Fibroblast of lung (primary cell): ENCODE data around the gene ZNF581. TPM values are rescaled to one million over a fixed set of nuclear protein-coding genes. Genes with fewer than 3 reads are reported as not detected.
A peak's percentile ranks its signal among the peaks of the same experiment; 100 is the strongest.

Experiments
- DNase-seq, 2 donors: peaks; one replicate each; pipeline versions ENCODE4 v3.0.0 to v3.0.0-alpha.2; 2010; ENCODE audit warnings: low read depth in 2 of 2
- H2AFZ ChIP-seq: 2 replicates; pipeline ENCODE4 v1.5.1; 2012; ENCODE audit warnings: low read length, control low read depth, inconsistent platforms
- H3K27ac ChIP-seq: 2 replicates; pipeline ENCODE4 v1.5.1; 2011; ENCODE audit warnings: low read length, control low read depth; ENCODE audit not compliant: insufficient read depth
- H3K27me3 ChIP-seq: 2 replicates; pipeline ENCODE4 v1.5.1; 2011; ENCODE audit warnings: mild to moderate bottlenecking, low read length; ENCODE audit not compliant: control insufficient read depth, insufficient read depth
- H3K36me3 ChIP-seq: 2 replicates; pipeline ENCODE4 v1.5.1; 2011; ENCODE audit warnings: low read length; ENCODE audit not compliant: control insufficient read depth, insufficient read depth
- H3K4me1 ChIP-seq: 2 replicates; pipeline ENCODE4 v1.5.1; 2011; ENCODE audit warnings: low read length; ENCODE audit not compliant: control insufficient read depth, insufficient read depth; ENCODE audit errors: extremely low read depth
- H3K4me2 ChIP-seq: 2 replicates; pipeline ENCODE4 v1.5.1; 2011; ENCODE audit warnings: low read length, control low read depth; ENCODE audit not compliant: insufficient read depth; ENCODE audit errors: extremely low read depth
- H3K4me3 ChIP-seq, 4 experiments: fragments of 200-600 bp in 1 of 4; sonication (generic) in 1 of 4; replicated peaks in 1 of 4; 2 replicates each; pipeline ENCODE4 v1.5.1; 2011 to 2016; ENCODE audit warnings: low read length in 4 of 4, low read depth in 3 of 4, mild to moderate bottlenecking in 3 of 4, control low read depth in 2 of 4, inconsistent platforms in 1 of 4, mixed read lengths in 1 of 4; ENCODE audit not compliant: insufficient read depth in 1 of 4; ENCODE audit errors: control extremely low read depth in 1 of 4
- H3K79me2 ChIP-seq: 2 replicates; pipeline ENCODE4 v1.5.1; 2012; ENCODE audit warnings: mild to moderate bottlenecking, low read length, inconsistent platforms; ENCODE audit not compliant: control insufficient read depth, insufficient read depth
- H3K9ac ChIP-seq: 2 replicates; pipeline ENCODE4 v1.5.1; 2011; ENCODE audit warnings: mild to moderate bottlenecking, low read length, control low read depth; ENCODE audit not compliant: insufficient read depth
- H3K9me3 ChIP-seq: 2 replicates; pipeline ENCODE4 v1.5.1; 2012; ENCODE audit warnings: low read depth, low read length; ENCODE audit not compliant: control insufficient read depth, insufficient read depth
- H4K20me1 ChIP-seq: 2 replicates; pipeline ENCODE4 v1.5.1; 2011; ENCODE audit warnings: low read length; ENCODE audit not compliant: control insufficient read depth, insufficient read depth; ENCODE audit errors: extremely low read depth
- EZH2 ChIP-seq: IDR thresholded peaks from 2 replicates; pipeline ENCODE4 v1.5.1; 2012; ENCODE audit warnings: low read length, control low read depth, mild to moderate bottlenecking; ENCODE audit errors: missing control alignments
- polyA plus RNA-seq, 2 donors: library from polyadenylated mRNA; depleted of rRNA in 1 of 2; stranded (reverse) in 1 of 2; unstranded in 1 of 2; fragments of >200 nt; gene quantifications; 2 replicates each; pipeline ENCODE4 v1.2.1, GENCODE V29; 2011 to 2012; ENCODE audit warnings: missing spikeins in 1 of 2
- total RNA-seq: library from RNA; depleted of rRNA; stranded (reverse); fragments of >200 nt; gene quantifications from 2 replicates; pipeline ENCODE4 v1.2.1, GENCODE V29; 2014
- TF ChIP-seq, protein P1 (sequence below), 2 donors: IDR thresholded peaks in 1 of 2; conservative IDR thresholded peaks in 1 of 2; 1 replicate in 1 of 2; 2 replicates in 1 of 2; pipeline ENCODE4 v1.5.1; 2011 to 2012; ENCODE audit warnings: low read length in 2 of 2, control low read depth in 1 of 2, inconsistent platforms in 1 of 2, low read depth in 1 of 2, mild to moderate bottlenecking in 1 of 2

The ZNF581 gene
- total and polyA plus RNA-seq, 2 donors (not counting 1 experiment from before 2014, with no cell fraction given), result 9.2 to 33.4 TPM

DNA sequence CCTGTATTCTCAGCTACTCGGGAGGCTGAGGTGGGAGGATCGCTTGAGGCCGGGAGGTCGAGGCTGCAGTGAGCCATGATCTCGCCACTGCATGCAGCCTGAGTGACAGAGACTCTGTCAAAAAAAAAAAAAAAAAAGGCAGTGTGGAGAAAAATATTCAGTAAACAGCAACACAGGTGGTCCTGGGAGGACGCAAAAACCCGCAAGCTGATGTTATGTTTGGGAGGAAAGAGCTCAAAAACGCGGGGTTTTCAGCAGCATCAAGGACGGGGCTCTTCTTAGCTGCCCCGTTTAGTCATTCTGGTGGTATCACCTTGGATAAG lies 18.5 kb upstream of the ZNF581 start:
- TF ChIP-seq, protein P1, sequence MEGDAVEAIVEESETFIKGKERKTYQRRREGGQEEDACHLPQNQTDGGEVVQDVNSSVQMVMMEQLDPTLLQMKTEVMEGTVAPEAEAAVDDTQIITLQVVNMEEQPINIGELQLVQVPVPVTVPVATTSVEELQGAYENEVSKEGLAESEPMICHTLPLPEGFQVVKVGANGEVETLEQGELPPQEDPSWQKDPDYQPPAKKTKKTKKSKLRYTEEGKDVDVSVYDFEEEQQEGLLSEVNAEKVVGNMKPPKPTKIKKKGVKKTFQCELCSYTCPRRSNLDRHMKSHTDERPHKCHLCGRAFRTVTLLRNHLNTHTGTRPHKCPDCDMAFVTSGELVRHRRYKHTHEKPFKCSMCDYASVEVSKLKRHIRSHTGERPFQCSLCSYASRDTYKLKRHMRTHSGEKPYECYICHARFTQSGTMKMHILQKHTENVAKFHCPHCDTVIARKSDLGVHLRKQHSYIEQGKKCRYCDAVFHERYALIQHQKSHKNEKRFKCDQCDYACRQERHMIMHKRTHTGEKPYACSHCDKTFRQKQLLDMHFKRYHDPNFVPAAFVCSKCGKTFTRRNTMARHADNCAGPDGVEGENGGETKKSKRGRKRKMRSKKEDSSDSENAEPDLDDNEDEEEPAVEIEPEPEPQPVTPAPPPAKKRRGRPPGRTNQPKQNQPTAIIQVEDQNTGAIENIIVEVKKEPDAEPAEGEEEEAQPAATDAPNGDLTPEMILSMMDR (conservative IDR thresholded peaks at IDR 0.05 in 1 of 2, IDR thresholded peaks at IDR 0.05 in 1 of 2; ENCODE audit: low read depth in 1 of 2, low read length in 2 of 2), result no peak
- no peak for TF ChIP-seq EZH2
- Histone ChIP-seq H4K20me1 (no peaks in the 10 kb centered on the region), H3K9ac (no peak overlapping the region), H2AFZ (peak overlapping the region; percentile 95), H3K9me3 (no peaks in the 10 kb centered on the region), H3K36me3 (peaks cover 5% of the 10 kb centered on the region), H3K4me3 (peak overlapping the region; percentile 43 to 84 (median 68)), H3K27ac (no peak overlapping the region), H3K4me1 (peaks cover 2% of the 10 kb centered on the region), H3K4me2 (peak overlapping the region; percentile 93), H3K27me3 (no peaks in the 10 kb centered on the region), H3K79me2 (no peaks in the 10 kb centered on the region)
- no peak for DNase-seq

DNA sequence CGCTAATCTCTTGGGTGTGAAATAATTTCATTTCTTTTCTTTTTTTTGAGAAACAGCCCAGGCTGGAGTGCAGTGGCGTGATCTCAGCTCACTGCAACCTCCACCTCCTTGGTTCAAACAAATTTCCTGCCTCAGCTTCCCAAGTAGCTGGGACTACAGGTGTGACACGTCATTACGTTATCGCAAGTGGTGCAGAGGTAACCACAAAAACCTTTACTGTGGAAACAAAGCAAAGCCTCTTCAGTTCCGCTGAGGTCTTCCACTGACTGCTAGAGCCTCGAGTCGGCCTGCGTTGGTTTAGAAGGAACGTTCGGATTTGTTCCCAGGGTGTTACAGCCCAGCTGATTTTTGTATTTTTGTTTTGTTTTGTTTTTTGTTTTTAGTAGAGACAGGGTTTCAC lies 17.1 kb upstream of the ZNF581 start:
- peaks cover 2% of the 10 kb centered on the region for H3K4me1 ChIP-seq
- H3K36me3 ChIP-seq, result peaks cover 3% of the 10 kb centered on the region
- H4K20me1 ChIP-seq, result no peaks in the 10 kb centered on the region
- no peaks in the 10 kb centered on the region for H3K79me2 ChIP-seq
- H3K4me2 ChIP-seq, result no peak overlapping the region
- H3K9me3 ChIP-seq, result no peaks in the 10 kb centered on the region
- no peak for DNase-seq
- H3K9ac ChIP-seq, result no peak overlapping the region
- H3K27ac ChIP-seq, result no peak overlapping the region
- H3K4me3 ChIP-seq, result no peak overlapping the region
- H2AFZ ChIP-seq, result no peak overlapping the region
- no peak for TF ChIP-seq EZH2
- TF ChIP-seq, protein P1 (conservative IDR thresholded peaks at IDR 0.05 in 1 of 2, IDR thresholded peaks at IDR 0.05 in 1 of 2; ENCODE audit: low read depth in 1 of 2, low read length in 2 of 2), result no peak
- no peaks in the 10 kb centered on the region for H3K27me3 ChIP-seq

DNA sequence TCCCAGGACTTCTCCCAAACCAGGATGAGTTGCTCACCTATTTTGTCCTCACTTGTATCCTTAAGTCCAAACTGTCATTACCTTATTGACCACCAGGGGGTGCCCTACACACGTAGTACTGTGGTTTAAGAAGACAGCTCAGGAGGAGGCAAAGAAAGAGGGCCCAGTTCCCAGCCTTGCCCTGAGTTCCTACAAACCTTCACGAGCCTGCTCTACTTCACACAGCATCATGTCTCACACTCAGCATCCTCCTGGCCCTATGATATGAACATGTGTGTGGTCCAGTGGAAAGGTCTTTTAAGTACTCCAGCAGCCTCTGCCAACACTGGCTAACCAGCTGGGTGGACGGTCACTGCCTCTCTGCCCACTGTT lies 11.0 kb upstream of the ZNF581 start:
- no peak overlapping the region for H3K4me2 ChIP-seq
- H3K36me3 ChIP-seq, result peaks cover under 1% of the 10 kb centered on the region
- H3K4me3 ChIP-seq, result no peak overlapping the region
- no peak overlapping the region for H3K27ac ChIP-seq
- H3K79me2 ChIP-seq, result peaks cover 25% of the 10 kb centered on the region
- peak overlapping the region; percentile 84 for H2AFZ ChIP-seq
- no peak for TF ChIP-seq EZH2
- TF ChIP-seq, protein P1 (conservative IDR thresholded peaks at IDR 0.05 in 1 of 2, IDR thresholded peaks at IDR 0.05 in 1 of 2; ENCODE audit: low read depth in 1 of 2, low read length in 2 of 2), result peak; percentile 79 to 85
- no peak overlapping the region for H3K9ac ChIP-seq
- H3K27me3 ChIP-seq, result no peaks in the 10 kb centered on the region
- no peaks in the 10 kb centered on the region for H4K20me1 ChIP-seq
- H3K4me1 ChIP-seq, result peaks cover 6% of the 10 kb centered on the region
- peak; percentile 90 to 97 for DNase-seq
- no peaks in the 10 kb centered on the region for H3K9me3 ChIP-seq
